ENCODE data around the gene RPS16.

The RPS16 gene

GRCh38 chr19:39430675-39431593 lies 4.8 kb downstream of the RPS16 start (continued):
- TF ChIP-seq ZNF585B (tag by site-specific recombination; IDR thresholded peaks at IDR 0.05) (no peak), MEIS1 (CRISPR knock-in tag; IDR thresholded peaks at IDR 0.05; ENCODE audit: borderline replicate concordance) (no peak), PRDM1 (tag by site-specific recombination; IDR thresholded peaks at IDR 0.05) (peak; percentile 94), ZNF433 (tag by site-specific recombination; IDR thresholded peaks at IDR 0.05; ENCODE audit: low read depth) (no peak), ZNF362 (tag by site-specific recombination; IDR thresholded peaks at IDR 0.05) (no peak), PRDM2 (tag by site-specific recombination; IDR thresholded peaks at IDR 0.05; ENCODE audit: borderline replicate concordance) (no peak), ZNF423 (tag by site-specific recombination; IDR thresholded peaks at IDR 0.05) (no peak), HOXD13 (CRISPR knock-in tag; IDR thresholded peaks at IDR 0.05; ENCODE audit: borderline replicate concordance) (no peak), HOXC10 (CRISPR knock-in tag; IDR thresholded peaks at IDR 0.05) (no peak), ZNF571 (tag by site-specific recombination; IDR thresholded peaks at IDR 0.05) (no peak), ZNF121 (tag by site-specific recombination; IDR thresholded peaks at IDR 0.05) (no peak), ZNF416 (tag by site-specific recombination; IDR thresholded peaks at IDR 0.05) (no peak), ZNF670 (tag by site-specific recombination; IDR thresholded peaks at IDR 0.05; ENCODE audit: low read depth) (no peak), ZNF623 (tag by site-specific recombination; IDR thresholded peaks at IDR 0.05) (0 out of 2 replicates have a peak, but pooled peaks have one; percentile 14), SP3 (tag by site-specific recombination; IDR thresholded peaks at IDR 0.05) (0 out of 2 replicates have a peak, but pooled peaks have one; percentile 4), ZNF140 (tag by site-specific recombination; IDR thresholded peaks at IDR 0.05) (no peak), YY2 (tag by site-specific recombination; IDR thresholded peaks at IDR 0.05) (no peak), ZNF280C (tag by site-specific recombination; IDR thresholded peaks at IDR 0.05) (no peak), IKZF3 (tag by site-specific recombination; IDR thresholded peaks at IDR 0.05) (peak; percentile 63; the same call in 1 of the 2 replicates), ZNF202 (tag by site-specific recombination; IDR thresholded peaks at IDR 0.05; ENCODE audit: borderline replicate concordance) (no peak), ZNF558 (tag by site-specific recombination; IDR thresholded peaks at IDR 0.05) (peak; percentile 63; the same call in 1 of the 2 replicates), ZNF768 (tag by site-specific recombination; IDR thresholded peaks at IDR 0.05) (0 out of 2 replicates have a peak, but pooled peaks have one; percentile 8), ZNF792 (tag by site-specific recombination; IDR thresholded peaks at IDR 0.05) (no peak), REST (tag by site-specific recombination; IDR thresholded peaks at IDR 0.05) (no peak), ZNF239 (tag by site-specific recombination; IDR thresholded peaks at IDR 0.05) (no peak), ZBTB48 (tag by site-specific recombination; IDR thresholded peaks at IDR 0.05) (0 out of 2 replicates have a peak, but pooled peaks have one; percentile 11), ZSCAN23 (tag by site-specific recombination; IDR thresholded peaks at IDR 0.05) (no peak)
